IMR-90 (cell line): ENCODE results near the gene COX7A2L. TPM values are rescaled to one million over a fixed set of nuclear protein-coding genes. Genes with fewer than 3 reads are reported as not detected.

Experiments used
- ATAC-seq: fragments of 200-7000 bp; cut with Tn5 transposase; 2 replicates; pipeline ENCODE4 v1.9.1; 2020; ENCODE audit warnings: low read depth, mild to moderate bottlenecking, moderate library complexity
- BruUV-seq: library from RNA; stranded (reverse); fragments of 400-500 nt; replicated peaks from 2 replicates; lab custom pipeline; 2021; lab: Mats Ljungman, UMichigan
- CTCF ChIA-PET: fragments of 300-600 bp; formaldehyde crosslinking; extraction: SDS; loops from one replicate; lab custom pipeline; 2021; ENCODE audit warnings: antibody characterized with exemption; lab: Yijun Ruan, JAX
- POLR2A ChIA-PET: fragments of 300-600 bp; sonication (Branson Sonifier 250); formaldehyde crosslinking; loops from one replicate; lab custom pipeline; 2022; ENCODE audit warnings: antibody characterized with exemption; ENCODE audit not compliant: unreplicated experiment; lab: Charles Lee
- DNase-seq: peaks from one replicate; pipeline ENCODE4 v3.0.0; 2013
- H2AFZ ChIP-seq: replicated peaks from 2 replicates; pipeline ENCODE3; 2013; ENCODE audit warnings: low read length, mild to moderate bottlenecking; ENCODE audit not compliant: poor library complexity
- H2AK5ac ChIP-seq: 2 replicates; pipeline ENCODE4 v1.6.1; 2013; ENCODE audit warnings: low read depth, low read length, inconsistent platforms
- H2AK9ac ChIP-seq: replicated peaks from 2 replicates; pipeline ENCODE3; 2013; ENCODE audit warnings: mild to moderate bottlenecking, low read depth, low read length, moderate library complexity; ENCODE audit not compliant: poor library complexity
- H2BK120ac ChIP-seq: 2 replicates; pipeline ENCODE4 v1.6.1; 2013; ENCODE audit warnings: low read depth, low read length, inconsistent platforms
- H2BK15ac ChIP-seq: 3 replicates; pipeline ENCODE4 v1.6.1; 2013; ENCODE audit warnings: low read depth, low read length, inconsistent platforms
- H2BK20ac ChIP-seq: 2 replicates; pipeline ENCODE4 v1.6.1; 2013; ENCODE audit warnings: low read depth, mild to moderate bottlenecking, inconsistent platforms, low read length, moderate library complexity
- H2BK5ac ChIP-seq: 2 replicates; pipeline ENCODE4 v1.6.1; 2013; ENCODE audit warnings: mild to moderate bottlenecking, low read depth, low read length, inconsistent platforms; ENCODE audit not compliant: poor library complexity, severe bottlenecking
- H3K14ac ChIP-seq: replicated peaks from 2 replicates; pipeline ENCODE4 v1.6.1; 2013; ENCODE audit warnings: low read depth, low read length, inconsistent platforms
- H3K18ac ChIP-seq: 2 replicates; pipeline ENCODE4 v1.6.1; 2013; ENCODE audit warnings: low read depth, low read length, control low read depth
- H3K23ac ChIP-seq: 2 replicates; pipeline ENCODE4 v1.6.1; 2013; ENCODE audit warnings: low read depth, low read length, inconsistent platforms
- H3K27ac ChIP-seq: 2 replicates; pipeline ENCODE4 v1.5.1; 2013; ENCODE audit warnings: mild to moderate bottlenecking, control low read depth, low read length; ENCODE audit not compliant: insufficient read depth
- H3K27me3 ChIP-seq: 2 replicates; pipeline ENCODE4 v1.6.1; 2013; ENCODE audit warnings: low read length; ENCODE audit not compliant: control insufficient read depth, insufficient read depth
- H3K36me3 ChIP-seq: 2 replicates; pipeline ENCODE4 v1.6.1; 2013; ENCODE audit warnings: low read length, mixed read lengths; ENCODE audit not compliant: control insufficient read depth, insufficient read depth
- H3K4ac ChIP-seq: 2 replicates; pipeline ENCODE4 v1.6.1; 2013; ENCODE audit warnings: low read depth, low read length, inconsistent platforms
- H3K4me1 ChIP-seq: 2 replicates; pipeline ENCODE4 v1.6.1; 2013; ENCODE audit warnings: low read length, mixed read lengths; ENCODE audit not compliant: control insufficient read depth, insufficient read depth
- H3K4me2 ChIP-seq: 2 replicates; pipeline ENCODE4 v1.6.1; 2013; ENCODE audit warnings: low read depth, mild to moderate bottlenecking, control low read depth, low read length, moderate library complexity
- H3K4me3 ChIP-seq: 2 replicates; pipeline ENCODE4 v1.5.1; 2013; ENCODE audit warnings: low read depth, mild to moderate bottlenecking, control low read depth, low read length, moderate library complexity; ENCODE audit not compliant: insufficient read depth
- H3K56ac ChIP-seq: 2 replicates; pipeline ENCODE4 v1.6.1; 2013; ENCODE audit warnings: low read length, inconsistent platforms; ENCODE audit not compliant: insufficient read depth; ENCODE audit errors: extremely low read depth
- H3K79me1 ChIP-seq, 2 experiments: 2 replicates each; pipeline ENCODE4 v1.6.1; 2013; ENCODE audit warnings: low read length in 2 of 2, inconsistent platforms in 1 of 2, low read depth in 1 of 2
- H3K9ac ChIP-seq: 2 replicates; pipeline ENCODE4 v1.6.1; 2013; ENCODE audit warnings: low read depth, low read length, control low read depth
- H3K9me1 ChIP-seq: 2 replicates; pipeline ENCODE4 v1.6.1; 2013; ENCODE audit warnings: low read length, inconsistent platforms; ENCODE audit not compliant: insufficient read depth
- H3K9me3 ChIP-seq: 2 replicates; pipeline ENCODE4 v1.6.1; 2013; ENCODE audit warnings: low read length; ENCODE audit not compliant: control insufficient read depth, insufficient read depth
- H4K20me1 ChIP-seq: 2 replicates; pipeline ENCODE4 v1.6.1; 2013; ENCODE audit warnings: low read length, inconsistent platforms; ENCODE audit not compliant: insufficient read depth
- H4K5ac ChIP-seq: 2 replicates; pipeline ENCODE4 v1.6.1; 2013; ENCODE audit warnings: mild to moderate bottlenecking, low read depth, low read length, control low read depth
- H4K8ac ChIP-seq, 2 experiments: 2 replicates each; pipeline ENCODE4 v1.6.1; 2013; ENCODE audit warnings: low read depth in 2 of 2, low read length in 2 of 2, control low read depth in 1 of 2, inconsistent platforms in 1 of 2
- H4K91ac ChIP-seq: 2 replicates; pipeline ENCODE4 v1.6.1; 2013; ENCODE audit warnings: low read depth, low read length, inconsistent platforms; ENCODE audit not compliant: insufficient read depth
- BHLHE40 ChIP-seq: fragments of 150-350 bp; IDR thresholded peaks from 2 replicates; pipeline ENCODE4 v1.6.1; 2016; ENCODE audit warnings: mild to moderate bottlenecking, low read depth, low read length
- CEBPB ChIP-seq: IDR thresholded peaks from 2 replicates; pipeline ENCODE4 v1.6.1; 2012; ENCODE audit warnings: low read depth, low read length, improper control_type of control experiment
- MAFK ChIP-seq: IDR thresholded peaks from 2 replicates; pipeline ENCODE4 v1.6.1; 2012; ENCODE audit warnings: low read depth, low read length, improper control_type of control experiment
- MAZ ChIP-seq: IDR thresholded peaks from 2 replicates; pipeline ENCODE4 v1.6.1; 2012; ENCODE audit warnings: low read depth, mild to moderate bottlenecking, low read length, improper control_type of control experiment, moderate library complexity, borderline replicate concordance
- MXI1 ChIP-seq: IDR thresholded peaks from 2 replicates; pipeline ENCODE4 v1.6.1; 2012; ENCODE audit warnings: low read depth, mild to moderate bottlenecking, low read length, moderate library complexity, borderline replicate concordance
- NFE2L2 ChIP-seq: fragments of 150-350 bp; IDR thresholded peaks from 2 replicates; pipeline ENCODE4 v1.6.1; 2016; ENCODE audit warnings: low read depth, mild to moderate bottlenecking, low read length
- POLR2A ChIP-seq: IDR thresholded peaks from 2 replicates; pipeline ENCODE4 v1.6.1; 2012; ENCODE audit warnings: mild to moderate bottlenecking, low read depth, low read length
- RAD21 ChIP-seq: IDR thresholded peaks from 2 replicates; pipeline ENCODE4 v1.6.1; 2012; ENCODE audit warnings: low read length, improper control_type of control experiment
- RCOR1 ChIP-seq: IDR thresholded peaks from 2 replicates; pipeline ENCODE4 v1.6.1; 2012; ENCODE audit warnings: mild to moderate bottlenecking, low read length, improper control_type of control experiment; ENCODE audit not compliant: insufficient replicate concordance
- RFX5 ChIP-seq: IDR thresholded peaks from 2 replicates; pipeline ENCODE4 v1.8.0; 2012; ENCODE audit warnings: low read depth, mild to moderate bottlenecking, low read length, moderate library complexity
- SMC3 ChIP-seq: fragments of 150-350 bp; IDR thresholded peaks from 2 replicates; pipeline ENCODE4 v1.6.1; 2016; ENCODE audit warnings: low read depth, mild to moderate bottlenecking, antibody characterized with exemption, low read length, moderate library complexity
- WGBS, 2 experiments: methylation state at CpG; one replicate each; pipeline versions ENCODE4 v1.1.5 to v1.1.7; 2013; ENCODE audit warnings: missing lambda C conversion rate in 2 of 2; ENCODE audit not compliant: insufficient read length in 1 of 2; ENCODE audit errors: extremely low coverage in 2 of 2; 5-methylcytosine and 5-hydroxymethylcytosine counted together
- dilution Hi-C: fragments of 300-500 bp; cut with HindIII; formaldehyde crosslinking; loops from one replicate; pipeline ENCODE4 v1.14.3; 2018; ENCODE audit warnings: low sequenced_read_pairs; ENCODE audit not compliant: unreplicated experiment
- in situ Hi-C: fragments of 300-500 bp; cut with MboI; formaldehyde crosslinking; loops from 3 replicates; pipeline ENCODE4 v1.14.3; 2019; ENCODE audit warnings: low sequenced_read_pairs, inconsistent platforms, mixed read lengths
- intact Hi-C: fragments of 100-400 bp; cut with micrococcal nuclease; formaldehyde crosslinking; loops from 2 replicates; pipeline ENCODE4 v1.10.0; 2022
- polyA plus RNA-seq, 3 experiments: library from polyadenylated mRNA; depleted of rRNA; stranded (reverse); fragments of >200 nt; gene quantifications; 2 replicates each; pipeline ENCODE4 v1.2.3, GENCODE V29; 2012; ENCODE audit warnings: low replicate concordance in 1 of 3
- total RNA-seq: library from RNA; depleted of rRNA; stranded (reverse); fragments of >200 nt; gene quantifications from 2 replicates; pipeline ENCODE4 v1.2.3, GENCODE V29; 2012
- TF ChIP-seq, protein P1 (sequence below): conservative IDR thresholded peaks from 2 replicates; pipeline ENCODE4 v1.5.1; 2012; ENCODE audit warnings: mild to moderate bottlenecking, low read depth, low read length, improper control_type of control experiment
- TF ChIP-seq, protein P2 (sequence below): fragments of 150-350 bp; IDR thresholded peaks from 2 replicates; pipeline ENCODE4 v1.6.1; 2017; ENCODE audit warnings: mild to moderate bottlenecking, antibody characterized with exemption, low read length, low read depth

The COX7A2L gene
- total and polyA plus RNA-seq, 2 of the 4 experiments (the other 2 are of a cell fraction), result 123 to 132 TPM

DNA sequence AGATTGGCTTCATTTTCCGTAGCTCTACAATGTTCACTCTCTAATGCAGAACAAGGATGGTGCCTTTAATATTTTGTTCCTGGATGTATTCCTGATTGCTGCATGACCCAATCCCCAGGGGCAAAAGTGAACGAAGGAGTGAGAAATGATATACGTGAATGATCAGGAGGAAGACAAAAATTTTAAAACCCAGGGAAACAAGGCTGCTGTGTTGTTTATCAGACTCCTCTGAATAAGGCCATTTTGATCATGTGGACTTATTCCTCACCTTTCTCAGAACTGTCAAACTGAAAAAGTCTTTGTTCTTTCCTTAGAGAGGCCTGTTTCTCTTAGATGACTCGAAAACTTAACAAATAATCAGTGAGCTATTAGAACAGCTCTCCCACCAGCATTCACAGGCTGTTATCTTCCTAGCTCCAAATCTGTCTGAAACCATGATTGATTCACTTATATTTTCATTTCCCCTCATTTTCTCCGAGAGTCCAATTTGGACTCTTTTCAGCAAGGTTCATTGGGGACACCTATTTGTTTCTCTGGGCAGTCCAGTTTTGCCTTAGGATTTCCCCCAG is 29.5 kb upstream of the COX7A2L start:
- H4K8ac ChIP-seq, result no peak overlapping the region
- no peak for ATAC-seq
- no peak overlapping the region for H4K5ac ChIP-seq
- H2AK5ac ChIP-seq, result no peak overlapping the region
- H3K27ac ChIP-seq, result no peak overlapping the region
- H3K4me1 ChIP-seq, result no peaks in the 10 kb centered on the region
- H4K91ac ChIP-seq, result no peak overlapping the region
- no peak overlapping the region for H3K23ac ChIP-seq
- no peak overlapping the region for H3K18ac ChIP-seq
- BruUV-seq, result no TSS peak
- dilution Hi-C loops, result no loop called here
- no peak overlapping the region for H3K4ac ChIP-seq
- DNase-seq, result no peak
- POLR2A ChIA-PET, result no interaction called here
- CTCF ChIA-PET, result no interaction called here
- WGBS, 2 experiments, result no CpG with 5 or more reads among the region's 5 CpGs
- H3K4me3 ChIP-seq, result no peak overlapping the region
- H3K27me3 ChIP-seq, result peaks cover 20% of the 10 kb centered on the region
- H2AFZ ChIP-seq, result no peak overlapping the region
- TF ChIP-seq SMC3 (no peak), MAFK (no peak), MXI1 (no peak), MAZ (no peak), RCOR1 (no peak), RFX5 (no peak), CEBPB (no peak), NFE2L2 (no peak), BHLHE40 (no peak), RAD21 (no peak), POLR2A (no peak)
- TF ChIP-seq, protein P1, sequence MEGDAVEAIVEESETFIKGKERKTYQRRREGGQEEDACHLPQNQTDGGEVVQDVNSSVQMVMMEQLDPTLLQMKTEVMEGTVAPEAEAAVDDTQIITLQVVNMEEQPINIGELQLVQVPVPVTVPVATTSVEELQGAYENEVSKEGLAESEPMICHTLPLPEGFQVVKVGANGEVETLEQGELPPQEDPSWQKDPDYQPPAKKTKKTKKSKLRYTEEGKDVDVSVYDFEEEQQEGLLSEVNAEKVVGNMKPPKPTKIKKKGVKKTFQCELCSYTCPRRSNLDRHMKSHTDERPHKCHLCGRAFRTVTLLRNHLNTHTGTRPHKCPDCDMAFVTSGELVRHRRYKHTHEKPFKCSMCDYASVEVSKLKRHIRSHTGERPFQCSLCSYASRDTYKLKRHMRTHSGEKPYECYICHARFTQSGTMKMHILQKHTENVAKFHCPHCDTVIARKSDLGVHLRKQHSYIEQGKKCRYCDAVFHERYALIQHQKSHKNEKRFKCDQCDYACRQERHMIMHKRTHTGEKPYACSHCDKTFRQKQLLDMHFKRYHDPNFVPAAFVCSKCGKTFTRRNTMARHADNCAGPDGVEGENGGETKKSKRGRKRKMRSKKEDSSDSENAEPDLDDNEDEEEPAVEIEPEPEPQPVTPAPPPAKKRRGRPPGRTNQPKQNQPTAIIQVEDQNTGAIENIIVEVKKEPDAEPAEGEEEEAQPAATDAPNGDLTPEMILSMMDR, result no peak
- TF ChIP-seq, protein P2, sequence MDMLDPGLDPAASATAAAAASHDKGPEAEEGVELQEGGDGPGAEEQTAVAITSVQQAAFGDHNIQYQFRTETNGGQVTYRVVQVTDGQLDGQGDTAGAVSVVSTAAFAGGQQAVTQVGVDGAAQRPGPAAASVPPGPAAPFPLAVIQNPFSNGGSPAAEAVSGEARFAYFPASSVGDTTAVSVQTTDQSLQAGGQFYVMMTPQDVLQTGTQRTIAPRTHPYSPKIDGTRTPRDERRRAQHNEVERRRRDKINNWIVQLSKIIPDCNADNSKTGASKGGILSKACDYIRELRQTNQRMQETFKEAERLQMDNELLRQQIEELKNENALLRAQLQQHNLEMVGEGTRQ, result no peak
- H3K36me3 ChIP-seq, result no peaks in the 10 kb centered on the region
- H2BK15ac ChIP-seq, result no peak overlapping the region
- H3K56ac ChIP-seq, result no peak overlapping the region
- no peak overlapping the region for H2BK120ac ChIP-seq
- H2BK5ac ChIP-seq, result no peak overlapping the region
- H3K79me1 ChIP-seq, result no peaks in the 10 kb centered on the region
- intact Hi-C loops, result no loop called here
- no peaks in the 10 kb centered on the region for H4K20me1 ChIP-seq
- H3K9me3 ChIP-seq, result no peaks in the 10 kb centered on the region
- no peaks in the 10 kb centered on the region for H3K9me1 ChIP-seq
- H3K14ac ChIP-seq, result no peak overlapping the region
- H2AK9ac ChIP-seq, result no peak overlapping the region
- no peak overlapping the region for H3K4me2 ChIP-seq
- no peak overlapping the region for H3K9ac ChIP-seq
- H2BK20ac ChIP-seq, result no peak overlapping the region
- in situ Hi-C loops, result no loop called here
